Tibial artery (tissue), 4 donors: ENCODE results near the gene LY9.

ENCODE experiments used
- DNase-seq, 2 donors: peaks; one replicate each; pipeline ENCODE4 v3.0.0-alpha.2; 2019
- H3K27ac ChIP-seq, 2 donors: fragments of 200-600 bp; sonication (generic) in 1 of 2; 1 replicate in 1 of 2; 2 replicates in 1 of 2; pipeline ENCODE4 v1.5.1; 2018 to 2019; ENCODE audit warnings: mild to moderate bottlenecking in 1 of 2
- H3K27me3 ChIP-seq, 2 donors: fragments of 200-600 bp; sonication (generic) in 1 of 2; one replicate each; pipeline versions ENCODE4 v1.5.1 to v1.6.0; 2016 to 2019
- H3K36me3 ChIP-seq, 3 donors: fragments of 200-600 bp; sonication (generic) in 2 of 3; one replicate each; pipeline ENCODE4 v1.5.1; 2016 to 2019; ENCODE audit warnings: mild to moderate bottlenecking in 2 of 3
- H3K4me1 ChIP-seq, 4 donors: fragments of 200-600 bp; sonication (generic) in 2 of 4; 1 replicate in 3 of 4; 2 replicates in 1 of 4; pipeline ENCODE4 v1.5.1; 2016 to 2019
- H3K4me3 ChIP-seq, 2 donors: fragments of 200-600 bp; sonication (generic) in 1 of 2; 1 replicate in 1 of 2; 2 replicates in 1 of 2; pipeline ENCODE4 v1.5.1; 2018 to 2019; ENCODE audit warnings: mild to moderate bottlenecking in 2 of 2
- H3K9me3 ChIP-seq, 3 donors: fragments of 200-600 bp; sonication (generic) in 1 of 3; one replicate each; pipeline ENCODE4 v1.5.1; 2016 to 2019
- intact Hi-C: fragments of 100-400 bp; cut with DNase I; formaldehyde crosslinking; loops from one replicate; pipeline ENCODE4 v1.15.0; 2023; ENCODE audit warnings: low total_unique reads
- TF ChIP-seq, protein P1 (sequence below), 2 experiments: fragments of 200-600 bp in 1 of 2; fragments of 450-650 bp in 1 of 2; IDR thresholded peaks; one replicate each; pipeline ENCODE4 v1.5.1; 2017 to 2019; ENCODE audit warnings: antibody characterized with exemption in 2 of 2, mild to moderate bottlenecking in 1 of 2, moderate library complexity in 1 of 2

LY9 gene

DNA sequence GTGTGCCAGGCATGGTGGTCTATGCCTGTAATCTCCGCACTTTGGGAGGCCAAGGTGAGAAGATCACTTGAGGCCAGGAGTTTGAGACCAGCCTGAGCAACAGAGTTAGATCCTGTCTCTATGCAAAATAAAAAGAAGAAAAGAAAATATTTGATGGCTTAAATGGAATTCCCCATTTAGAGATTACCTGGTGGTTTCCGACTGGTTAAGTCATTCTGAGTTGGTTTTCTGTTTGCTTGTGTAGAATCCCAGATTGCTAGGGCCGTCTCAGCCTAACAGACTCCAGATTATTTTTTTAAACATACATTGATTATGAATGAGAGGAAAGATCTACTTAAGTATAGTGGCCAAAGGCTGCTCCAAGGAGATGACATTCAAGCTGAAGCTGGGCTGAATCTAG is 22.9 kb upstream of the LY9 start:
- Histone ChIP-seq H3K4me1 (peaks cover 0 to 3% (median 0%) of the 10 kb centered on the region in 4 donors), H3K27ac (no peak overlapping the region), H3K9me3 (no peaks in the 10 kb centered on the region), H3K36me3 (no peaks in the 10 kb centered on the region), H3K4me3 (no peak overlapping the region), H3K27me3 (no peaks in the 10 kb centered on the region)
- DNase-seq = no peak
- TF ChIP-seq, protein P1, sequence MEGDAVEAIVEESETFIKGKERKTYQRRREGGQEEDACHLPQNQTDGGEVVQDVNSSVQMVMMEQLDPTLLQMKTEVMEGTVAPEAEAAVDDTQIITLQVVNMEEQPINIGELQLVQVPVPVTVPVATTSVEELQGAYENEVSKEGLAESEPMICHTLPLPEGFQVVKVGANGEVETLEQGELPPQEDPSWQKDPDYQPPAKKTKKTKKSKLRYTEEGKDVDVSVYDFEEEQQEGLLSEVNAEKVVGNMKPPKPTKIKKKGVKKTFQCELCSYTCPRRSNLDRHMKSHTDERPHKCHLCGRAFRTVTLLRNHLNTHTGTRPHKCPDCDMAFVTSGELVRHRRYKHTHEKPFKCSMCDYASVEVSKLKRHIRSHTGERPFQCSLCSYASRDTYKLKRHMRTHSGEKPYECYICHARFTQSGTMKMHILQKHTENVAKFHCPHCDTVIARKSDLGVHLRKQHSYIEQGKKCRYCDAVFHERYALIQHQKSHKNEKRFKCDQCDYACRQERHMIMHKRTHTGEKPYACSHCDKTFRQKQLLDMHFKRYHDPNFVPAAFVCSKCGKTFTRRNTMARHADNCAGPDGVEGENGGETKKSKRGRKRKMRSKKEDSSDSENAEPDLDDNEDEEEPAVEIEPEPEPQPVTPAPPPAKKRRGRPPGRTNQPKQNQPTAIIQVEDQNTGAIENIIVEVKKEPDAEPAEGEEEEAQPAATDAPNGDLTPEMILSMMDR (IDR thresholded peaks at IDR 0.05) = no peak
- intact Hi-C loops = no loop called here

DNA sequence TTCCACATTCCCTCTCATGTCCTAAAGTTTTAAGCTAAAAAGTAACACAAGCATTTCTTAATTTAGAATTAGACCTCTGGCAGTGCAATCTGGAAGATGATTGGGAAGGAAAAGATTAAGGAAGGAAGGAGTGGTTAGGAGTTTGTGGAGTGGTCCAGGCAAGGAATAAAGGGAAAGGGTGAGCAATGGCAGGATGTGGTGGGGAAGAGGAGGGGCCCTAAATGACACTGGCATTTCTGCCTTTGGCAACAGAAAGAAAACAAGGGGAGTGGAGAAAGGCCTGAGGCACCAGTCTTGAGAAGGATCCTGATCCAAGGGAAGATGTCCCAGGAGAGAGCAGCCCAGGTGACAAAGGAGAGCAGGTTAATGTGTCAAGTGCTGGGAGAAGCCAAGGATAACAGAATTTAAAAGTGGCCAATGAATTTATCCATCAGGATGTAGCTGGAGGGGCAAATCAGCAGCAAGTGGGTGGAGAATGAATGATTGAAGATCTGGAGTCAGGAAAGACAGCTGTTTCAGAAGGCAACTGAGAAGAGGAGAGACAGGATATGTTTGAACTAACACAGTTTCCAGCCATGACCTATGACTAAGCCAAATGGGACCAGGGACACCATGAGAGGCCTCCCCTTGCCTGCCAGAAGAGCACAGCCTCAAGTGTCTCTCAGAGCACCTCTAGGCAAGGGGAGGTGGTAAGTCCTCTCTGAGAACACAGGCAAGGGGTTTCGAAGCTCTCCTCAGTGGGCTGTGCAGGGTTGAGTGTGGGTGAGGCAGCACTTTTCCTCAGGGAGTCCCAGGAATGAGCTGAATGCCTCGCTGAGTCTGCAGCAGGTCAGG is 20.9 kb upstream of the LY9 start:
- TF ChIP-seq, protein P1 (IDR thresholded peaks at IDR 0.05) = no peak
- H3K27me3 ChIP-seq = no peaks in the 10 kb centered on the region
- H3K4me3 ChIP-seq = no peak overlapping the region
- no peaks in the 10 kb centered on the region for H3K9me3 ChIP-seq
- intact Hi-C loops = no loop called here
- H3K36me3 ChIP-seq = no peaks in the 10 kb centered on the region
- no peak for DNase-seq
- H3K27ac ChIP-seq = no peak overlapping the region
- H3K4me1 ChIP-seq = no peaks in the 10 kb centered on the region

DNA sequence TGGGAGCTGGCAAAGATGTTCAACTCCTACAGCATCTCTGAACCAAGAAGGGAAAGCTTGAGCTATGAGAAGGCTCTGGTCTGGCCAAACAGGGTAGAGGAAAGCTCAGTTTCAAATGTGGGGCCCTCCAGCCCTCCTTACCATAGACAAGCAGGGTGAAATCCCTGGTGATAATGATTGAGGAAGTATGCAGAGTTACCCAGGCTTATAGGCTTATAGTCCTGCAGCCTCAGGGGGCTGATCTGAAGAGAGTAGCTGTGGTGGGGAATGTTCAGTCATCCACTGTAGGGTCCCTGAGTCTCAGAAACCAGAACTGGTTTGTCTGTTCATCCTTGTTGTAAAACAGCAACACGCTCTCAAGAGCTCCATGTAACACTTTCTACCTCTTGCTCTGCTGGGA is 19.8 kb upstream of the LY9 start:
- Histone ChIP-seq H3K36me3 (no peaks in the 10 kb centered on the region), H3K27me3 (no peaks in the 10 kb centered on the region), H3K4me1 (no peaks in the 10 kb centered on the region), H3K4me3 (no peak overlapping the region), H3K9me3 (no peaks in the 10 kb centered on the region), H3K27ac (no peak overlapping the region)
- TF ChIP-seq, protein P1 (IDR thresholded peaks at IDR 0.05) = no peak
- intact Hi-C loops = no loop called here
- DNase-seq = no peak

DNA sequence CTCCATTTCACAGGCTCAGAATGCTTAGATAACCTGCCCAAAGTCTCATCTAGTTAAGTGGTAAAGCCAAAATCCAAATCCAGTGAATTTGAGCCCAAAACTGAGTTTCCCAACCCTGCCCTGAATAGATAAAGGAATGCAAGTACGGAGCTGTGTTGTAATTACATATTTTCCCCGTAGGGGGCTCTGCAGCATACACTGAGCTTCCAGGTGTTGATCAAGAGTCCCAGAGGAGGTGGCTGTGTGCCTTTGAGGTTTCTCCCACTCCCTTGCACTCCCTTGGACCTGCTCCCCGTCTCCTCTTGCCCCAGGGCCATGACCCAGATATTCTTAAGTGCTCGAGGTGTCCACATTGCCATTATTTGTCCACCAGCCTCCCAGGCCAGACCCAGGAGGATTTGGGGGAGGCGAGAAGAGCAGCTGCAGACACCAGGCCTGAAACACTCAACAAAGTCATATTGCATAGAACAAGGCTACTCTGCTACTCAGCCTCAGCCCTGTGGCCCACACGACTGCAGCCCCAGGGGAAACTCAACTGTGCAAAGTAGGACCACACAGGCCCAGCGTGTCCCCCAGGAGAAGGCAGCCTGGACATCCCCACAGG is 18.4 kb upstream of the LY9 start:
- intact Hi-C loops = no loop called here
- Histone ChIP-seq H3K4me1 (no peaks in the 10 kb centered on the region), H3K36me3 (no peaks in the 10 kb centered on the region), H3K27me3 (no peaks in the 10 kb centered on the region), H3K27ac (no peak overlapping the region), H3K4me3 (no peak overlapping the region), H3K9me3 (no peaks in the 10 kb centered on the region)
- DNase-seq = no peak
- TF ChIP-seq, protein P1 (IDR thresholded peaks at IDR 0.05) = no peak

DNA sequence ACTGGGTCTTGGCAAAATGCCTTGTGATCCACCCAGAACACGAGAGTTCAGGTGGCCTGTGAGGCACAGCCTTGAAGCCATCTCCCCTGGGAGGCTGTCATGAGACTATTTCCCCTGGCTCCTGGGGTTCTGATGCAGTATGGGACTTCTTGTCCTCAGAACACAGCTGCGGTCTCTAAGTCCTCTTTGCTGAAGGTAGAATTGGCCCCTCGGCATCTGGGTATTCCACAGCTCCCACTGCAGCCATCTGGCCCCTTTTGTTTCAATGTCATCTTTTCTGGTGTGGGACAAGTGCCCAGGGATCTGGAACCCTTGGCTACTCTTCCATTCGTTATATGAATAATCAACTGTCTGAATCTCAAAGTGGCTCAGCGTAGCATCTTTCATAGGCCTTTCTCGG is 17.0 kb upstream of the LY9 start:
- Histone ChIP-seq H3K4me1 (no peaks in the 10 kb centered on the region), H3K27ac (no peak overlapping the region), H3K27me3 (no peaks in the 10 kb centered on the region), H3K4me3 (no peak overlapping the region), H3K9me3 (no peaks in the 10 kb centered on the region), H3K36me3 (no peaks in the 10 kb centered on the region)
- no peak for DNase-seq
- TF ChIP-seq, protein P1 (IDR thresholded peaks at IDR 0.05) = no peak
- intact Hi-C loops = no loop called here
